SK-N-SH treated with all-trans-retinoic acid at 6 μM for 48 hours (cell line): ENCODE results near the gene CATSPERD.

Experiments used
- ATAC-seq: fragments of 200-7000 bp; cut with Tn5 transposase; 3 replicates; pipeline ENCODE4 v1.9.1; 2020; ENCODE audit warnings: mild to moderate bottlenecking, moderate library complexity
- ESRRG ChIP-seq: fragments of 250-450 bp; sonication (Bioruptor Pico); IDR thresholded peaks from 2 replicates; pipeline ENCODE4 v1.6.1; 2021; ENCODE audit warnings: mild to moderate bottlenecking
- ISL1 ChIP-seq: fragments of 250-450 bp; sonication (Bioruptor Pico); IDR thresholded peaks from 2 replicates; pipeline ENCODE4 v2.1.2; 2022; ENCODE audit warnings: mild to moderate bottlenecking, moderate library complexity
- PPARA ChIP-seq: fragments of 250-450 bp; sonication (Bioruptor Pico); IDR thresholded peaks from 2 replicates; pipeline ENCODE4 v1.5.0; 2020; ENCODE audit warnings: mild to moderate bottlenecking, borderline replicate concordance
- RARB ChIP-seq: fragments of 250-450 bp; sonication (Bioruptor Pico); IDR thresholded peaks from 2 replicates; pipeline ENCODE4 v1.8.0; 2021; ENCODE audit warnings: mild to moderate bottlenecking, moderate library complexity
- SNAI2 ChIP-seq: fragments of 250-450 bp; sonication (Bioruptor Pico); IDR thresholded peaks from 2 replicates; pipeline ENCODE4 v1.5.0; 2020; ENCODE audit warnings: mild to moderate bottlenecking, moderate library complexity
- ZFP3 ChIP-seq: fragments of 250-450 bp; sonication (Bioruptor Pico); IDR thresholded peaks from 2 replicates; pipeline ENCODE4 v1.5.0; 2020; ENCODE audit warnings: mild to moderate bottlenecking, moderate library complexity
- ZNF70 ChIP-seq: fragments of 450-650 bp; formaldehyde crosslinking; IDR thresholded peaks from 2 replicates; pipeline ENCODE4 v1.5.0; 2020; ENCODE audit warnings: mild to moderate bottlenecking, moderate library complexity
- ZNF8 ChIP-seq: fragments of 450-650 bp; formaldehyde crosslinking; IDR thresholded peaks from 2 replicates; pipeline ENCODE4 v1.5.0; 2020; ENCODE audit warnings: mild to moderate bottlenecking, moderate library complexity
- TF ChIP-seq, protein P1 (sequence below): fragments of 250-450 bp; sonication (Bioruptor Pico); IDR thresholded peaks from 2 replicates; pipeline ENCODE4 v1.5.0; 2020; ENCODE audit warnings: mild to moderate bottlenecking, moderate library complexity
- TF ChIP-seq, protein P2 (sequence below): fragments of 250-450 bp; sonication (Bioruptor Pico); IDR thresholded peaks from 2 replicates; pipeline ENCODE4 v1.5.1; 2020; ENCODE audit warnings: low read depth, mild to moderate bottlenecking, moderate library complexity
- TF ChIP-seq, protein P3 (sequence below): fragments of 250-450 bp; sonication (Bioruptor Pico); IDR thresholded peaks from 2 replicates; pipeline ENCODE4 v1.8.0; 2020; ENCODE audit warnings: mild to moderate bottlenecking, moderate library complexity, borderline replicate concordance

Gene CATSPERD

DNA sequence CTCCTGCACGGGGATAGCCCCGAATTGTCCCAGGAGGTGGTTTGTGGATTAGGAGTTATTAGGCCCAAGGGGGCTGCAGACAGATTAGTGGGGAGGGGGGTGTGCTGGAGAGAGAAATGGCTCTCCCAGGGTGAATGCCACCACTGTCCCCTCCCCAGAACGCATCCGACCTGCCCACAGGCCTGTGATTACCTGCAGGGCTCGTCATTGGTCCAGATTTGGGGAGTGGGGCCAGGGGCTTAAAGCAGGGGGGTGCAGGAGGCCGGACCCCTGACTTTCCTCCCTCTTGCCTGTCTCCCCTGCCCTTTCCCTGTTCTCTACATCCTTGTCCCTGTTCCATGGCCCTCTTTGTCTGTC is 85.7 kb downstream of the CATSPERD start (continued):
- TF ChIP-seq, protein P1, sequence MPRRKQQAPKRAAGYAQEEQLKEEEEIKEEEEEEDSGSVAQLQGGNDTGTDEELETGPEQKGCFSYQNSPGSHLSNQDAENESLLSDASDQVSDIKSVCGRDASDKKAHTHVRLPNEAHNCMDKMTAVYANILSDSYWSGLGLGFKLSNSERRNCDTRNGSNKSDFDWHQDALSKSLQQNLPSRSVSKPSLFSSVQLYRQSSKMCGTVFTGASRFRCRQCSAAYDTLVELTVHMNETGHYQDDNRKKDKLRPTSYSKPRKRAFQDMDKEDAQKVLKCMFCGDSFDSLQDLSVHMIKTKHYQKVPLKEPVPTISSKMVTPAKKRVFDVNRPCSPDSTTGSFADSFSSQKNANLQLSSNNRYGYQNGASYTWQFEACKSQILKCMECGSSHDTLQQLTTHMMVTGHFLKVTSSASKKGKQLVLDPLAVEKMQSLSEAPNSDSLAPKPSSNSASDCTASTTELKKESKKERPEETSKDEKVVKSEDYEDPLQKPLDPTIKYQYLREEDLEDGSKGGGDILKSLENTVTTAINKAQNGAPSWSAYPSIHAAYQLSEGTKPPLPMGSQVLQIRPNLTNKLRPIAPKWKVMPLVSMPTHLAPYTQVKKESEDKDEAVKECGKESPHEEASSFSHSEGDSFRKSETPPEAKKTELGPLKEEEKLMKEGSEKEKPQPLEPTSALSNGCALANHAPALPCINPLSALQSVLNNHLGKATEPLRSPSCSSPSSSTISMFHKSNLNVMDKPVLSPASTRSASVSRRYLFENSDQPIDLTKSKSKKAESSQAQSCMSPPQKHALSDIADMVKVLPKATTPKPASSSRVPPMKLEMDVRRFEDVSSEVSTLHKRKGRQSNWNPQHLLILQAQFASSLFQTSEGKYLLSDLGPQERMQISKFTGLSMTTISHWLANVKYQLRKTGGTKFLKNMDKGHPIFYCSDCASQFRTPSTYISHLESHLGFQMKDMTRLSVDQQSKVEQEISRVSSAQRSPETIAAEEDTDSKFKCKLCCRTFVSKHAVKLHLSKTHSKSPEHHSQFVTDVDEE (CRISPR knock-in tag): no peak

DNA sequence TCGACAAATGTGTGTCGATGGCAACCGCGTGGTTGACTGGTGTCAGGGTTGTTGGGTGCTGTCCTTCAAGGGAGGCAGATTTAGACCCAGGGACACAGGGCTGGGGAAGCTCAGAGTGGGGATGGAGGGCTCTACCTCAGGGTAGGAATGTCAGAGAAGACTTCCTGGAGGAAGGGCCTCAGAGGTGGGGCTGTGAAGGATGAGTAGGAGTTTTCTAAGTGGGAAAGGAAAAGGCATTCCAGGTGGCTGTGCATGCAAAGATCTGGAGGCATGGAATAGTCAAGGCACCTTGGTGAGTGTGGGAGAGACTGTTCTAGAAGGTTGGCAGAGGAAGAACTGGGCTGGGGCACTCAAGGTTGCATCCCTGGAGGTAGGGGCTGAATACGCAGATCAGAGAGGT is 86.5 kb downstream of the CATSPERD start:
- no peak for TF ChIP-seq ZNF70 (CRISPR knock-in tag)
- TF ChIP-seq ZFP3 (CRISPR knock-in tag): peak; percentile 98
- no peak for TF ChIP-seq ESRRG (CRISPR knock-in tag)
- no peak for TF ChIP-seq SNAI2 (CRISPR knock-in tag)
- TF ChIP-seq, protein P1 (CRISPR knock-in tag): no peak
- ATAC-seq: no peak

DNA sequence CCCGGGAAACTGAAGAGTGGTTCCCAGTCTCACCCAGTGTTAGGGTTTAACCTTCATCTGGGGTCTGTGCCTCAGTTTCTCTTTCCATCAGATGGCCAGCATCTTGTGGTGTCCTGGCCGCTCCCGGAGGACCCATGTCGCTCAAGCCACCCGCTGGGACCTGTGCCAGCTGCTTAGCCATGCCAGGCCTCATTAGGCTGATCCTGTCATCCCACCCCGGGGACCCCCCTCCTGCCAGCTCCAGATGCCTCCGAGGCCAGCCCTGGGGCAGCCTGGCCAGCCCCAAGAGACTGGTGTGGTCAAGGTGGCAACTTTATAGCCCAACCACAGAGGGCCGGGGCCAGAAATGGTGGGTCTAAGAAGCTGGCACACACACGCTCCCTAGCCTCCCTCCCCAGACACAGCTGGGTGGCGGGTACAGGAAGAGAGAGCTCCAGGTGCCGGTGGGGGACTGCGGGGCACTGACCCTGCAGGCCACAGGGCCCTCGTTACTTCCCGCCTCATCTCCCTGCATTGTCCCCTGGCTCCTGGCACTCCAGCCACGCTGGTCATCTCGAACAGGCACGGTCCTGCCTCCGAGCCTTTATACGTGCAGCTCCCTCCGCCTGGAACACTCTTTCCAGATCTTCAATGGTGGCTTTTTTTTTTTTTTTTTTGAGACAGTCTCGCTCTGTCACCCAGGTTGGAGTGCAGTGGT is 87.8 kb downstream of the CATSPERD start:
- ATAC-seq: no peak
- TF ChIP-seq ESRRG (CRISPR knock-in tag): no peak
- TF ChIP-seq, protein P2, sequence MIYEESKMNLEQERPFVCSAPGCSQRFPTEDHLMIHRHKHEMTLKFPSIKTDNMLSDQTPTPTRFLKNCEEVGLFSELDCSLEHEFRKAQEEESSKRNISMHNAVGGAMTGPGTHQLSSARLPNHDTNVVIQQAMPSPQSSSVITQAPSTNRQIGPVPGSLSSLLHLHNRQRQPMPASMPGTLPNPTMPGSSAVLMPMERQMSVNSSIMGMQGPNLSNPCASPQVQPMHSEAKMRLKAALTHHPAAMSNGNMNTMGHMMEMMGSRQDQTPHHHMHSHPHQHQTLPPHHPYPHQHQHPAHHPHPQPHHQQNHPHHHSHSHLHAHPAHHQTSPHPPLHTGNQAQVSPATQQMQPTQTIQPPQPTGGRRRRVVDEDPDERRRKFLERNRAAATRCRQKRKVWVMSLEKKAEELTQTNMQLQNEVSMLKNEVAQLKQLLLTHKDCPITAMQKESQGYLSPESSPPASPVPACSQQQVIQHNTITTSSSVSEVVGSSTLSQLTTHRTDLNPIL (CRISPR knock-in tag): no peak
- TF ChIP-seq, protein P1 (CRISPR knock-in tag): no peak
- TF ChIP-seq PPARA (CRISPR knock-in tag): no peak

DNA sequence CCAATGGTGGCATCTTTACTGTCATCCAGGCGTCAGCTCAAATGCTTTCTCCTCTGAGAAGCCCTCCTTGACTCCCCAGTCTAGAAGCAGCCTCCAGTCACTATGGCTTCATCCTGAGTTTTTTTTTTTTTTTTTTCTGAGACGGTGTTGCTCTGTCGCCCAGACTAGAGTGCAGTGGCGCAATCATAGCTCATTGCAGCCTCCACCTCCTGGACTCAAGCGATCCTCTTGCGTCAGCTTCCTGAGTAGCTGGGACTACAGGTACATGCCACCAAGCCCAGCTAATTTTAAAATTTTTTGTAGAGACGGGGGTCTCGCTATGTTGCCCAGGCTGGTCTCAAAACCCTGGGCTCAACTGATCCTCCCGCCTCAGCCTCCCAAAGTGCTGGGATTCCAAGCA is 88.6 kb downstream of the CATSPERD start:
- TF ChIP-seq ESRRG (CRISPR knock-in tag): no peak
- no peak for TF ChIP-seq RARB (CRISPR knock-in tag)
- TF ChIP-seq, protein P3, sequence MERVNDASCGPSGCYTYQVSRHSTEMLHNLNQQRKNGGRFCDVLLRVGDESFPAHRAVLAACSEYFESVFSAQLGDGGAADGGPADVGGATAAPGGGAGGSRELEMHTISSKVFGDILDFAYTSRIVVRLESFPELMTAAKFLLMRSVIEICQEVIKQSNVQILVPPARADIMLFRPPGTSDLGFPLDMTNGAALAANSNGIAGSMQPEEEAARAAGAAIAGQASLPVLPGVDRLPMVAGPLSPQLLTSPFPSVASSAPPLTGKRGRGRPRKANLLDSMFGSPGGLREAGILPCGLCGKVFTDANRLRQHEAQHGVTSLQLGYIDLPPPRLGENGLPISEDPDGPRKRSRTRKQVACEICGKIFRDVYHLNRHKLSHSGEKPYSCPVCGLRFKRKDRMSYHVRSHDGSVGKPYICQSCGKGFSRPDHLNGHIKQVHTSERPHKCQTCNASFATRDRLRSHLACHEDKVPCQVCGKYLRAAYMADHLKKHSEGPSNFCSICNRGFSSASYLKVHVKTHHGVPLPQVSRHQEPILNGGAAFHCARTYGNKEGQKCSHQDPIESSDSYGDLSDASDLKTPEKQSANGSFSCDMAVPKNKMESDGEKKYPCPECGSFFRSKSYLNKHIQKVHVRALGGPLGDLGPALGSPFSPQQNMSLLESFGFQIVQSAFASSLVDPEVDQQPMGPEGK (CRISPR knock-in tag): no peak
- no peak for TF ChIP-seq ZNF70 (CRISPR knock-in tag)
- no peak for TF ChIP-seq ISL1 (CRISPR knock-in tag)
- TF ChIP-seq, protein P2 (CRISPR knock-in tag): no peak
- no peak for TF ChIP-seq ZNF8 (CRISPR knock-in tag)
- ATAC-seq: no peak
